Ramos (cell line): ENCODE results near the gene TSPAN7.

Source experiments
- in situ Hi-C: fragments of 300-500 bp; cut with MboI; formaldehyde crosslinking; loops from one replicate; pipeline ENCODE4 v1.14.3; 2022; ENCODE audit warnings: low sequenced_read_pairs; ENCODE audit not compliant: unreplicated experiment

The TSPAN7 gene, protein sequence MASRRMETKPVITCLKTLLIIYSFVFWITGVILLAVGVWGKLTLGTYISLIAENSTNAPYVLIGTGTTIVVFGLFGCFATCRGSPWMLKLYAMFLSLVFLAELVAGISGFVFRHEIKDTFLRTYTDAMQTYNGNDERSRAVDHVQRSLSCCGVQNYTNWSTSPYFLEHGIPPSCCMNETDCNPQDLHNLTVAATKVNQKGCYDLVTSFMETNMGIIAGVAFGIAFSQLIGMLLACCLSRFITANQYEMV

DNA sequence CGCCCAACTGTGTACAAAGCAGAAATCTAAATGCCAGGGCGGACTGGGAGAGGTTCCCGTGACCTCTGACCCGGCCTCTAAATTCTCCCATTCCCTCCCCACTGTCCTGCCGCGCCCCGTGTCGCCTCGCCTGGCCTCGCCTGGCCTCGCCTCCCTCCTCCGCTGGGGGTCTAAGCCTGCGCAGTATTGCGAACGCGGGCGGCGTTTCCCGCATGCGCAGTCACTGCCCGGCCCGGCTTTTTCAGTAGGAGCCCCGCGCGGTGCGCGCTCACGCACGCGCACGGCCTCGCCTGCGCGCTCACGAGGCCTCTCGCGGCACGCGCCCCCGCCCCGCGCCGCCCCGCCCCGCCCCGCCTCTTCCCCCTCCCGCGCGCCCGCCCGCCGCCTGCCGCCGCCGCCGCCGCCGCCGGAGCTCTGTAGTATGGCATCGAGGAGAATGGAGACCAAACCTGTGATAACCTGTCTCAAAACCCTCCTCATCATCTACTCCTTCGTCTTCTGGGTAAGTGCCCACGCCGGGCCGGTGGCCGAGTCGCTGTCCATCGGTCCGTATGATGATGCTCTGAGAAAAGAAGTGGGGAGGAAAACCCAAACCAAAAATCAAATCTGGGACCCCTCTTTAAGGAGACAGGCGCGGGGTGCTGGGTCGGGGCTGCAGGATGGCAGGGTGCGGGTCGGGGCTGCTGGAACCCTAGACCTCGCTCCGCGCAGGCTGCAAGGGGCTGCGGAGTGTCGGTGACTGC is at the start of gene TSPAN7:
TSPAN7 (plus strand) TSS at position 417 of the 743 bp plus-strand sequence; CDS start at position 422, 5 bp downstream.
- in situ Hi-C loops: no loop called here

GRCh38 chrX:38513112-38513742 is 48.1 kb upstream of the TSPAN7 start:
- in situ Hi-C loops: no loop called here

GRCh38 chrX:38514016-38514854 is 47.1 kb upstream of the TSPAN7 start:
- in situ Hi-C loops: no loop called here

DNA sequence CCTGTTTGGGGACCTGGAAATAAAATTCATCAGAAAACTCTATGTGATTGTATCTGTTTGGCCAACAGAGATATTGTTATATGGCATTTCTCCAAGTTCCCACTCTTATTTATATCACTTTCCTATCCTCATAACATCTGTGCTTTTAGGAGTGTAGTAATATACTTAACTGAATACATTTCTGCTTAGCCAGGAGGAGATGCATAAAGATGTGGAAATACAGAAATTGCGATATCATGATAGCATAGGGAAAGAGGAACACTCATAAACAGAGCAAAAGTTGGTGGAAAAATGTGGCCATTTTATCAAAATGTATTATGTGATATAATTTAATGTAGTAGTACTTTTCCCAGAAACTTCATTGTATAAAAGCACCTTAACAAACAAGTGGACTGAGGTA is 46.1 kb upstream of the TSPAN7 start:
- in situ Hi-C loops: no loop called here

GRCh38 chrX:38516196-38516774 is 45.1 kb upstream of the TSPAN7 start:
- in situ Hi-C loops: no loop called here

- in situ Hi-C loops: no loop called here
These were observed 41.7 kb upstream of the TSPAN7 start for GRCh38 chrX:38519651-38520050.

- in situ Hi-C loops: no loop called here
These were observed 23.2 kb upstream of the TSPAN7 start for GRCh38 chrX:38538134-38538533.

GRCh38 chrX:38539748-38540147 is 21.6 kb upstream of the TSPAN7 start:
- in situ Hi-C loops: no loop called here

DNA sequence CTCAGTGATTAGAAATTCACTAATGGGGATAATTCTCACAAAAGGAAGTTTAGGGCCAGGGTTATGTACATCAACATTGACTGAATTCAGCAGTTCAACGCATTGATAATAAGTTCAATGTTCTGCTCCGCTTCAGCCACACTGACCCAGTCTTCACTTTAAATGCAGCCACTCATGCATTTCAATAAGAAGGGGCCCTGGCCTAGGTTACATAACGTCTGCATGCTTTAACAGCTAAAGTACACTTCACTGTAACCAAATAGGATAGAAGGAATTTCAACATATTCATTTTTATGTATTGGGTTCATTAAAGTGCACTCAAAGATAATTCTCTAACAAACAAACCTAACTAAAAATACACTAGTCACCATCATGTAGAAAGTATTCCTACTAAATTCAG is 12.8 kb upstream of the TSPAN7 start:
- in situ Hi-C loops: no loop called here

DNA sequence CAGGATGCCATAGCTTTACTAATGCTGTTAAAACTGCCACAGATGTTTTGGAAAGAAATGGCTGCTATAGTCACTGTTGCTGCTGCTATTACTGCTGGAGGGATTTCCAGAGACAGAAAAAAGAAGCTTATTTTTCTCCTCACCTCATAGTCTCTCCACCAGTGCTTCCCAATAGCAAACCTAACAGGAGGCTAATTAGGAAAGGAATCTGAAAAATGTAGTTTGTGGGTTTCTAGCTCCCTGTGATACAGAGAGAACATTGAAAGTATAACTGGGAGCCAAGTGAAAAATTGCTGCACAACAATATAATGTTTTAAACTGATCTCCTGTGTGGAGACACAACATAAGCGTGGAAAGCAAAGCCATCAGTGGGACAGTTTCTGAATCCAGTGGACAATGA is 8.6 kb upstream of the TSPAN7 start:
- in situ Hi-C loops: no loop called here

DNA sequence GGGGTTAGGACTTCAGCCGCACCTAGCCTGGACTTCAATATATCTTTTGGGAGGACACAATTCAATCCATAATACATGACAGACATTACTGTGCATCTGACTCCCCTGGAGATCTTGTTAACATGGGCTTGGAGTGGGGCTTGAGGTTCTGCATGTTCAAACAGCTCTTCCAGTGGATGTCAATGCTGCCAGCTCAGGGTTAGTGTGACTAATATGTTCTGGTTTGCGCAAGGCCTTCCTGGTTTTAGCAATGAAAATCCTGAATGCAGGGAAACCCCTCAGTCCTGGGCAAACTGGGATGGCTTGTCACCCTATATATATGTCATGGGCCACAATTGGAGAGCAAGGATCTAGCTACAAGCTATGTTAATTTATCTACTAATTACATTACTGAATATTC is 2.7 kb upstream of the TSPAN7 start:
- in situ Hi-C loops: no loop called here

DNA sequence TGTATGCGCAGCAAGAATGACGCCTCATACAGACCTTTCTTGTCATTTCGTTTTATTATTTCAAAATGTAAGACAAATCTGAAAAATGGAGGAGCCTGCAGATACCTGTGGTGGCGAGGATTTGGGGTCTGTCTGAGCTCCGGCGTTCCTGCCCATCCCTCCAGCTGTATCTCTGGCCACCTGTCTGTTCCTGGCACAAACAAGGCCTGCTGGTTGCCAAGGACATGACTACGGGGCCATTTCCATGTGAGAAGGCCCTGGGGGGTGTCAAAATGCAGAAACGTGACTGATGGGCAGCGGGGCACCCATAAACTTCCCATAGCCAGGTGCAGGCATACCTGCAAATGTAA is 591 bp upstream of the TSPAN7 start:
- in situ Hi-C loops: no loop called here

GRCh38 chrX:38561951-38562719 is 793 bp downstream of the TSPAN7 start:
- in situ Hi-C loops: no loop called here

DNA sequence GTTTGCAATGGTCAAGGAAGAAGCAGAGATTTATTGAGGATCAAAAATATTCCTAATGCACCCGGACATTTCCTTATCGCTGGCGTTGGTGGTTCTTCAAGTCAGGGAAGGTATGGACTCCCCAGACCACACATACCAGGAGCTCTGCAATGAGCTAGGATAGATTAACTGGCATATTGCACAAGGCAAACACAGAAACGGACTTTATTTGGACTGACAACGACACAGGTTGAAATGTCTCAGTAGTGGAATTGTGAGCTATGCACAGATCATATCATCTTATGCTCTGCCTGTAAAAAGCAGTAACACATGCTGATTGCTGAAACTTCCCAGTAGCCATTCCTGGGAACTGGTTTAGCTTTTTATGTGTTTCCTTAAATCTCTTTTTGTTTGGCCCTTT is 1.7 kb downstream of the TSPAN7 start:
- in situ Hi-C loops: no loop called here

- in situ Hi-C loops: no loop called here
These were observed 9.1 kb downstream of the TSPAN7 start for GRCh38 chrX:38570396-38570795.

DNA sequence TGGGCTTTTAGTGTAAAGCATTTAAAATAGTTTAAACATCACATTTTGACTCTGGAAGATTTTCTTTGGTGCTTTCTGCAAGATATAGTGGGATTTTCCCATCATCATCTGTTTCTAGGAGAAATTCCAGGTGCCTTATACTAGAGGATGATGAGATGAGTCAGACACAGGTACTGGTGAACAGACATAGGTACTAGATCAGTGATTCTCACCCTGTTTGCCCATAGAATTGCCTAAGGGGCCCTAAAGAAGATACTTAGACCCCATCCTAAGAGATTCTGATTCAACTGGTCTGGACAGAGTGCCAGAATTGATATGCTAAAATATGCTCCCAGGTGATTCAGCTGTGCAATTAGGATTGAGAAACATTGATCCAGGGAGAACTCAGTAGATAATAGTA is 9.7 kb downstream of the TSPAN7 start:
- in situ Hi-C loops: no loop called here

DNA sequence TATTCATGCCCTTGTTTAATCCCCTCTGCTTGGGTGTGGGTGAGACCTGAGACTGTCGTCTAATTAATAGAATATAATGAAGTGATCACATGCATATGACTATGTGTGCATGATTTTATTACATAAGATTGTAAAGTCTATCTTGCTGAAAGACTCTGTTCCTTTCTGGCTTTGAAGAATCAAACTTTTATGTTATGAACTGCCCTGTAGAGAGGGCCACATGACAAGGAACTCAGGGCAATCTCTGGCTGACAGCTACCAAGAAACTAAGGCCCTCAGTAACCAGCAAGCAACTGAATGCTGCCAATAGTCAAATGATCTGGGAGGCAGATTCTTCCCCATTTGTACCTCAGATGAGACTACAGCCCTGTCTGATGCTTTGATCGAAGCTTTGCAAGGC is 13.5 kb downstream of the TSPAN7 start:
- in situ Hi-C loops: no loop called here

DNA sequence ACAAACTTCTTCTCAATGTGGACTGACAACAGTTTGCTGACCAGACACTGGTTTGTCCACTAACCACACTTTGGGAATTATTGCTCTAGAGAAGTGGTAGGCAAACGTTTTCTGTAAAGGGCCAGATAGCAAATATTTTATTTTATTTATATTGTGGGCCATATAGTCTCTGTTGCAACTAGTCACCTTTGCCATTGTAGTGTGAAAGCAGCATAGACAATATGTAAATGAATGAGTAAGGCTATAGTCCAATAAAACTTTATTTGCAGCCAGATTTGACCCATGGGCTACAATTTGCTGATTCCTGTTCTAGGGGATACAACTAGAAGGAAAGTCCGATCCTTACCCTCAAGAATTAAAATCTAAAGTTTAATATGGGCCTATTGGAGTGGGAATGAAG is 14.5 kb downstream of the TSPAN7 start:
- in situ Hi-C loops: no loop called here

DNA sequence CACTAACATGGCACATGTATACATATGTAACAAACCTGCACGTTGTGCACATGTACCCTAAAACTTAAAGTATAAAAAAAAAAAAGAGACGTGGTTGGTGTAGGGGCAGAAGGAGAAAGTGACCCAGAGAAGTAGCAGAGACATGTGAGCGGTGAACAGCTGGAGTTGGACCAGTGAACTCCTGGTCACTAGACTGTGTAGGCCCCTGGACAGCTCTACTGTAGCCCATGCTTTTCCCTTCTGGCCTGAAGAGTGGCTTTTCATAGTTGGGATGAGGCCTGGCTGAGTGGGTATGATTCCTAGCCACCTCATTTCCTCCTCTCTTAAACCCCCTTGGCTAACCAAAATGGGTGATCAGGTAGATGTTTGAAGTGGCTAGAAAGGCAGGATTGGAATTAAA is 16.4 kb downstream of the TSPAN7 start:
- in situ Hi-C loops: no loop called here

DNA sequence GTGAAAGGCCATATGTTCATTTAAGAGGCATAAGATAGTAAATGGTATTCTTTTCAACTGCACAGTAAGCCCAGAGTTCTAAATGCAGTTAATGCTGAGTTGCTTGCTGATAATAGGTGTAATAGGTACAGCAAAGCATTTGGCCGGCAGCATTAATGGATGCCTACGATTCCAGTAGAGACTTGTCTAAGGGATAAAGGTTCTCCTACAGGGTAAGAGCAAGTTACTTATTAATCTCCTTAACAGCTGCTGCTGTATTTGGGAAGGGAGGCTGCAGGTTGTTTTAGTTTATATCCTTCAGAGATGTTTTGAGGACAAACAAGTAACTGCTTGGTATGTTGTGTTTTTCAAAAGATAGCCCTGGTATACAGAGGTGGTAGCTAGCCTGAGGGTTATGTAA is 16.8 kb downstream of the TSPAN7 start:
- in situ Hi-C loops: no loop called here
